HG03460 (cell line): ENCODE results near the gene CCDC198.

Experiments
- ATAC-seq: cut with Tn5 transposase; IDR thresholded peaks from one replicate; pipeline ENCODE4 v1.9.1; 2021; ENCODE audit not compliant: unreplicated experiment

Gene CCDC198, protein sequence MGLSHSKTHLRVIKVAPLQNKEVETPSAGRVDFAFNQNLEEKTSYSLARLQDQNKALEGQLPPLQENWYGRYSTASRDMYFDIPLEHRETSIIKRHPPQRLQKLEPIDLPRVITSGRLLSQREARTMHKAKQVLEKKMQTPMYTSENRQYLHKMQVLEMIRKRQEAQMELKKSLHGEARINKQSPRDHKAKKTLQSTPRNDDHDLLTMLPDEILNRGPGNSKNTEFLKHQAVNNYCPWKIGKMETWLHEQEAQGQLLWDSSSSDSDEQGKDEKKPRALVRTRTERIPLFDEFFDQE

DNA sequence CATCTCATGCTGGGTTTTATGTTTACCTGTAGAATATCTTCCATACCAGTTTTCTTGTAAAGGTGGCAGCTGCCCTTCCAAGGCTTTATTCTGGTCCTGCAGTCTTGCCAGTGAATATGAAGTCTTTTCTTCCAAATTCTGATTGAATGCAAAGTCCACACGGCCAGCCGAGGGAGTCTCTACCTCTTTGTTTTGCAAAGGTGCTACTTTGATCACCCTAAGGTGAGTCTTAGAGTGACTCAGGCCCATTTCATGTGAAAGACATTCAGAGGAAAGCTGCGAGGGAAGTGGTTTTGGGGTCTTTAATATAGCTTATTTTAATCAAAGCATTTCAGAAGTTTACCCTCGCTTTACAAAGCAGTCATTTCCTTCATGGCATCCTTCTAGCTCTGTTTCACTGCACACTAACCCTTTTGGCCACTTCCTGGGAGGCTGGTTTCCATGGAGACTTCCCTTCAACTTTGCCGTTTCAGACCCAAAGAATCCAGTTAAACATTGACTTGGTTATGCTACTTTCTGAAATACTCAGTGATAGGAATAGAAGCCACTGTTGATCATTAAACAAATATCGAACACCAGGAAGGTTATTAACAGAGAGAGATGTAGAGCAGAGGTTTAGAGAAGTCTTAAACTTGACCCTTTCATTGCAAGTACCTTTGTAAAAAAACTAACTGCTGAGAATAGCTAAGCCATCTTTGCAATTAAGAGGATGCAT, at the start of gene CCDC198:
Gene CCDC198, minus strand, starts transcription at position 391 of the 715 bp plus-strand sequence. Its CDS starts 142 bp downstream, at position 249.
- peak; percentile 81 for ATAC-seq

DNA sequence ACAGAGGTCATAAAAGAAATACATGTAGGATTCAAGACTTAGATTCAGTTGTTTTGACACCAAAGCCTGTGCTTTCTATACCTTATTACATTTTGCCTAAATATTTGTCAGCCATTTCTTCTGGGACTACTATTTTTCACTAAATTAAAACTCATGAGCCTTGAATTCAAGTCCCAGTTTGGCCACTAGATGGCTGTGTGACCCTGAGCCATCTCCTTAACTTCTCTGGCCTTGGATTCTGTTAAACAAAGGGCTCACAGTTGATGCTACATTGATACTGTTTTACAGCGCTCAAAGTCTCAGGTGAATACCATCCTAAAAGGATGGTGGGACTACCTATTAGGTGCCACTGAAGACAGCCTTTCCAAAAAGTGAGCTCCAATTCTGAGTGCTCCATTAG, 39.6 kb upstream of the CCDC198 start:
- ATAC-seq, result peak; percentile 61

DNA sequence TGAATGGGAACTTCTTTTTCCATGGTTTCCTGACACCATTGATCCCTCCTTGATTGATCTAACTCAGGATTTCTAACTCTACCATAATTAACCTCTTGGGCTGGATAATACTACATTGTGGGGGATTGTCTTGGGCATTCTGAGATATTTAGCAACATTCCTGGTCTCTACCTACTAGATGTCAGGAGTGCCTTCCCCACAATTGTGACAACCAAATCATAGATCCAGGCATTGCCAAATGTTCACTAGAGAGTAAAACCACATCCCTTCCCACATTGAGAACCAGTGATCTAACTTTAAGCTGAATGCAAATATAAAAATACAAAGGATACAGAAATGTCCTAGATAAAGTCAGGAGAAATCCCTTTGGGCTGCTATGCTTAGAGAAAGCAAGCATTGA, 36.9 kb upstream of the CCDC198 start:
- ATAC-seq, result no peak

DNA sequence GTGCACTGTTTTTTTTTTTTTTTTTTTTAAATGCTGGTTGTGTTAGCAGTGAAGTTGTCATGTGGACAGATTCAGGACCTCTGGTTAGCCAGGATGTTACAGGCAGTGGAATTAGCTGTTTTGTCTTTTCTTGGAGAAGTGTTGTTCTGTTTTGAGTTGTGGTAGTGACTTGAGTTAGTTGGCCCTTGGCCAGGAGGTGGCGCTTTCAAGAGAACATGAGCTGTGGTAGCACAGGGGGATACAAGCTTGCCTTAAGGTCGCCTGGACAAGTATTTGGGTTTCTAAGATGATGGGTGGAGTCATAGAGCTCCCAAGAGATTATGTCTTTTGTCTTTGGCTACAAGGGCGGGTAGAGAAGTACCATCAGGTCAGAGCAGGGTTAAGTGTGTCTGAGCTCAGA, 33.3 kb upstream of the CCDC198 start:
- no peak for ATAC-seq

DNA sequence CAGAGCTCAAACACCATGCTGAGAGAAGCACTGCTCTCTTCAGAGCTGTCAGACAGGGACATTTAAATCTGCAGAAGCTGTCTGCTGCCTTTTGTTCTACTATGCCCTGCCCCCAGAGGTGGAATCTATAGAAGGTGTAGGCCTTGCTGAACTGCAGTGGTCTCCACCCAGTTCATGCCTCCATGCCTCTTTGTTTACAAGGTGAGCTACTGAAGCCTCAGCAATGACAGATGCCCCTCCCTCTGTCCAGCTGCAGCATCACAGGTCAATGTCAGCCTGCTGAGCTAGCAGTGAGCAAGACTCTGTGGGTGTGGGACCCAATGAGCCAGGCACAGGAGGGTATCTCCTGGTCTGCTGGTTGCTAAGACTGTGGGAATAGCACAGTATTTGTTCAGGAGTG, 25.4 kb upstream of the CCDC198 start:
- no peak for ATAC-seq

- no peak for ATAC-seq
Observed at GRCh38 chr14:57512220-57512619, 18.6 kb upstream of the CCDC198 start.

GRCh38 chr14:57508756-57509155, 15.1 kb upstream of the CCDC198 start:
- no peak for ATAC-seq

- ATAC-seq, result no peak
Observed at GRCh38 chr14:57502586-57503254, 9.1 kb upstream of the CCDC198 start.

GRCh38 chr14:57501039-57501557, 7.4 kb upstream of the CCDC198 start:
- ATAC-seq, result no peak

- no peak for ATAC-seq
Observed at GRCh38 chr14:57498659-57499058, 5.0 kb upstream of the CCDC198 start.

- no peak for ATAC-seq
Observed at GRCh38 chr14:57498035-57498434, 4.4 kb upstream of the CCDC198 start.

DNA sequence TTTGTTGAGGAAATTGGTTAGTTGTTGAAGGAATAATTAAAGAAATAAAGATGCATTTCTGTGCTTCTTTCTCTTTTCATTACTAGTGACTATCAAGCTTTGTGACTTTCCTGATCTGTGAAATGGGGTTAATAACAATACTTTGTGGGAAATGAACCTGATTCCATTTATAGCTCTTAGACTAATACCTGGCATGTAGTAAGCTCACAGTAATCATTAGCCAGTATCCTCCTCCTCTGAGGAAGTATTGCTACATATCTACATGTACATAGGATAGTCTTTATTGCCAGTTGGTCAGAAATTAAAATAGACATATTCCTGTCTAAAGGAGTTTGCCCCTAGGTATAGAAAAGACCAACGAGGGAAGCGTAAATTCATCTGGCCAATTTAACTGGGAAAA, 1.8 kb upstream of the CCDC198 start:
- ATAC-seq, result no peak

DNA sequence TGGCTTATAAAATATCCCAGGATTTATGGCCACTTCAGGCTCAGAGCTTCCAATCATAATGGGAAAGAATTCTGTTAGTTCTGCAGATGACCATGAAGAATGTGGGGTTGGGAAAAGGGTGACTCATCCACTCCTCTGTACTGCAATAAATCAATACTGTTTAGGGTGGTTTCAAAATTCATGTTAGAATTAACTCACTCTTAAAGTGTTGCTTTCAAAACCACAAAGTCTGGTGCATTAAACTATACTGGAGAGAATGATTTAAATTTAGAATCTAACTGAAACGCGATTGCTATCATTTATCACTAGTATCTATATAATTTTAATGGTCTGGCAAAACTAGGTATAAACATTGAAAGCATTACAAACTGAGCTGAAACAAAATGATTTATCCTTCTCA, 798 bp downstream of the CCDC198 start:
- no peak for ATAC-seq

GRCh38 chr14:57491640-57492039, 2.0 kb downstream of the CCDC198 start:
- ATAC-seq, result no peak

- ATAC-seq, result no peak
Observed at GRCh38 chr14:57487771-57488170, 5.9 kb downstream of the CCDC198 start.

DNA sequence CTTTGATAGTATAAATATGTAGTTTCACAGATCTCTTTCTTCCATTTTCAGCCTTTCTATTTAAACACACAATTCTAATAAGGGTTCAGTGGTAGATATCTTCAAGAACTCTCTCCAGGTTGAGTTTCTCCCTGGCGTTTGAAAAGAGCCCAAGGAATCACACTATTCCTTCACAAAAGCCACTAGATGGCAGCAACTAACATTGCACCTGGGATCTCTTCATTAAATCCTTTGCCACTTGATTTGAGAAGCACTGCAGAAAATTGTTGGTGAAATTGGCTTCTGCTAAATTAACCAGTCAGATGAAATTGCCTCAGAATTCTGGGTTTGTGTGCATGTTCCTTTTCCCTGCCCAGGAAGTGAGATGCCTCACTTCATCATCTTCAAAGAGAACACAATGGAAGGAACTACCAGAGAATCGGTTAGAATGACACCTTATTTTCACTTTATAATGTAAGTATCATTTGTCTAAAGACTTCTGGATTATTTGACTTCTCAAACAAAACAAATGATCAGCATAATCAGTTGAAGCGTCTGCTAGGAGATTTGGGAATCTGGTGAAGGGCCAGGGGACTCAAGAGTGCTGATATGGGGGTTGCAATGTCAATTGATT, 6.8 kb downstream of the CCDC198 start:
- no peak for ATAC-seq

DNA sequence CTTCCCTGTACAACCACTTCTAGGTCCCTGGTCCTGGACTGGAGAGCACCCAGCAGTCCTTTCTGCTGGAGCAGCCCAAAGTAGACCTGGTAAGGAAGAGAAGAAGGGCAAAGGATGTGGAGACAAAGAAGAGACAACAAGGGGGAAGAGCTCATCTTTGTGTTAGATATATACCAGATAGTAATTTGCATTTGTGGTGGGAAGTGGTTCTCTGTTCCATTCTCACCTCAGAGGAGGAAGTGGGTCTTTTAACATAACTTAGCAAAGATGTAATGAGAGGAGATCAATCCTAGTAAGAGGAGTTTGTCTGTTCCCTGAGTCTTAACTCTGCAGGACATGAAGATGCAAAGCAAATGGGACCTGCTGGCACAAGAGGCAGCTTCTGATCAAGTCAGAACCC, 8.0 kb downstream of the CCDC198 start:
- peak; percentile 94 for ATAC-seq

DNA sequence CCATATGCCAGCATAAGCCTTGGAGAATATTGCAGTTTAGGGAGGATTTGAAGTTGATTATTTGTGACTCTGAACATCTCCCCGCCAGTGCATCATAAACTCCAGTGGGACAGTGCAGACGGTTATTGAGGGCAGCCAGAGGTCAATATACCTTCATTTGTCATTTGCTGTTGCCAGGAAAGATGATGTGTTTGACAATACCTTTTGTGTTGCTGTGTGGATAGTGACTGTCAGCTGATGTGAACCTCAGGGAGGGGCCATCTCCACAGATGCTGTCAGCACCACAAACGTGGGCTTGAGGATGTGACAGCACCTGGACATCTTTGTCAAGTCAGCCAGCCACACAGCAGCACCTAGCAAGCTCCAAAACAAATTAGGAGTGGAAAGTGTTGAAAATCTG, 11.5 kb downstream of the CCDC198 start:
- ATAC-seq, result no peak

DNA sequence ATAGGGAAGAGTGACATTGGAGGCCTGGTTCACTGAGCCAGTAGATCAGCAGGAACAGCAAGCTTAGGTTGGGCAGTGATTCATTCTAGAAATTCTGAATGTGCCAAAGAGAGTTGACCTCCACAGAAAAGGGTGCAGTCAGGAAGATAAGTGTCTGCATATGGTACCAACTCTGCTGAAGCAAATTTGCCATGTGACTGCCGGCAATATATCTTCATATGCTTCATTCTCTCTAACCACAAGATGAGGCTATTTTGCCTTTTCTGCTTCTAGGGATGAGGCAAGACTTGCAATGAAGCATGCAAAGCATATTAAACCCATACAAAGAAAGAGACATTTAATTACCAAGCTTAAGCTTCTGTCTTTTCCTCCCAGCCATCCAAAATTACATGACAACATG, 13.6 kb downstream of the CCDC198 start:
- ATAC-seq, result no peak

GRCh38 chr14:57479197-57479596, 14.5 kb downstream of the CCDC198 start:
- no peak for ATAC-seq

DNA sequence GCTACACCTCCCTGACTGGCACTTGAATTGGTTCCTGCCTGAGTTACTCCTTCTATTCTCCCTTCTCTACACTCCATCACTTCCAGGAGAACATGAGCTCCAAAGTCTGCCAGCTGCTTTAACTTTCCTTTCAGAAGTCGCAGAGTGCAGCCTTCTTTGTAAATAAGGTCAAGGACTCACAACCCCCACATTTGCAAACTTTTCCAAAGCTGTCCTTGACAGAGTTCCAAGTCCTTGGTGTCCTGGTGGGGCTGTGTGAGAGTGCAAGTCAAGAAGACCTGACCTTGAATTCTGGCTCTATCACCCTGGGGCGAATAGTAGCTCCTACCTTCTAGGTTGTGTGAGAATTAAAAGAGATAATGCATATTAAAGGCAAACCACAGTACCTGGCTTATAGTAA, 15.6 kb downstream of the CCDC198 start:
- no peak for ATAC-seq
